ENCODE data around the gene ZNF35.
"Not testable (repeated sequence)": the region's sequence is repeated elsewhere in the genome, so short reads cannot be mapped to it uniquely, and the experiment has no call there.

The ZNF35 gene

DNA sequence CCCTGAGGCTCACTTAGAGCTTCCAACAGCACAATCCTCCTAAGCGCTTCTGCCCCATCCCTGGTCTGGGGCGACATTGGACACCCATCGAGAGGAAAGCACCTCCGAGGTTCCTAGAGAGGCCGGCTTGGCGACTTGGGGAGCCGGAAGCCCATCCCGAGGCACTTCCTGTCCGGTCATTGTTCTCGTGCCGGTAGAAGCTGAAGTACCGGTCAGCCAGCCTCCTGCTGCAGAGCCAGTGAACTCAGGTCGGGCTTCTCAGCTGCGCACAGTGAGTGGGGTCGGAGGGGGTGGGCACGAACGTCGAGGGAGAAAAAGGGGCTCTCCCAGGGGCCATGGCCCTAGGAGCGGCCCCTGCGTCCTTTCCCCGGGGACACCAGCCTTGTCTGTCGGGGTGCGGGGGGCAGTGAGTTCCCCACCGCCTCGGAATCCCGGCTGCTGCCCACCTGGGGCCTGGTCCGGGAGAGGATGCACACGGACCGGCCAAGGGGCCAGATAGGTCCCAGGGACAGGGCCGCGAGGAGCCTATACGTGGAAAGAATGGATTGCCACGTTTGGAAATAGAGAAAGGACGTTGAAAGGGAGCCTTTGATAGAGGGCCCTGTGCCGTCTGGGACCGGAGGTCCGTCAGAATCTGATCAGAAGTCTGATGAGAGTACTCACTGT is at the start of gene ZNF35:
Gene ZNF35, plus strand, starts transcription at position 169 of the 666 bp plus-strand sequence. CDS start 2,336 bp downstream, outside the sequence.
- DNase-seq (peak; percentile 47), ATAC-seq (peak; percentile 61)

DNA sequence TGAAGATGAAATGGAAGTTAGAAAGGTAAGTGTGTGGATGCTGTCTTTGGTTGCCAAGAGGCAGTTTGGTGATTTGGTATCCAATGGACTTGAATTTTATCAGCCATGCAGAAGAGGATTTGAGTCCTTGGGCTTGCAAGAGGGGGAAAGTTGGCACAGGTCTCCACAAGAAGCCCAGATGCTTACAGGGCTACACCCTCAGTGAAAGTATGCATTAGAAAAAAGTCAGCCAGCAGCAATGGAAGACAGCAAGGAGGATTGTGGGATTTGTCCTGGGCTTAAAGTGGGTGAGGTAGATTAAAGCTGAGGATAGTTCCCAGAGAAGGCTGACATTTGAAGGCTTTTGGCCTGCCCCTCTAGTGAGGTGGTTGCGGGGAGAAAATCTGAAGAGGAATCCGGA is 46.8 kb upstream of the ZNF35 start:
- DNase-seq (no peak), ATAC-seq (no peak)

DNA sequence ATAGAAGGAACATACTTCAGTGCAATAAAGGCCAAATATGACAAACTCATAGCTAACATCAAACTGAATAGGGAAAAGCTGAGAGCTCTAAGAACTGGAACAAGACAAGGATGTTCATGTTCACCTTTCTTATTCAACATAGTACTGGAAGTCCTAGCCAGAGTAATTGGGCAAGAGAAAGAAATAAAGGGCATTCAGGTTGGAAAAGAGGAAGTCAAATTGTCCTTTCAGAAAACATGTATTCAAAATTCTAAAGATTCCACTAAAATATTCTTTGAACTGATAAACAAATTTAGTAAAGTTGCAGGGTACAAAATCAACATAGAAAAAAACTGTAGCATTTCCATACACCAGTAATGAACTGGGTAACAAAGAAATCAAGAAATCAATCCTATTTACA is 35.9 kb upstream of the ZNF35 start:
- ATAC-seq (no peak), DNase-seq (no peak)

GRCh38 chr3:44624749-44625480 is 23.6 kb upstream of the ZNF35 start, which contains the start of gene ZNF197:
ZNF197 (plus strand) TSS chr3:44625036; CDS start chr3:44629155, 4,119 bp downstream.
- peak; percentile 89 for ATAC-seq
- DNase-seq = peak; percentile 75

DNA sequence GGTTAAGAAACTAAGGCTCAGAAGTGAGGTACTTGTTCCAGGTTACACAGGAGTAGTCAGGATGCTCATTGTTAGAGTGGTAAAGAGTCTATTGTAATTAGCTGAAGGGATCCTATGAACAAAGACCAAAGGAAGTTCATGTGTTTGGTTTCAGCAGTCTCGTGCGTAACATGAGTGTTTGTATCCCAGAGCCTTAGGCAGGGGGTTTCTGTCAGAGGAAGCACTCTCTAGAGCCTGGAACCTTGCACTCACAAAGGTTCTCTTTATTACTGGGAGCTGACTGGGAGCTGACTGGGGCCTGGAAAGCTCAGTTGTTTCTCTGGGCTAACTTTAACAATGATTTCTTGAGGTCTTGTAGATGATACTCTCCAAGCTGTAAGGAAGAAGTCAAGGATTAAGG is 19.8 kb upstream of the ZNF35 start:
- ATAC-seq = no peak
- no peak for DNase-seq

DNA sequence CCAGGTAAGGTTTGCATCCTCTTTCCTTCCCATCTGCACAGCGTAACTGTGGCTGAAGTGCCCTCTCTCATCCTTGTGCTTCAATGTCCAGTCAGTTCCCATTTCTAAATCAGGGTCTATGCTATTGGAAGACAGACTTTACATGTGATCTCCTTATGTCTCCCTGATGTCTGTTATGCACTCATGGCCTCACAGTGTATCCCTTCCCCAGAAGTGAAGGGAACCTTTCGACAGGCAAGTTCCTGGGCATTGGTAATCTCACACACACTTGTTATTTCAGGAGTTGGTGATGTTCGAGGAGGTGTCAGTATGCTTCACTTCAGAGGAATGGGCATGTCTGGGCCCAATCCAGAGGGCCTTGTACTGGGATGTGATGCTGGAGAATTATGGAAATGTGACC is 16.3 kb upstream of the ZNF35 start:
- DNase-seq (no peak), ATAC-seq (no peak)

- DNase-seq = no peak
- no peak for ATAC-seq
Measured at GRCh38 chr3:44642337-44642736, 6.2 kb upstream of the ZNF35 start.

GRCh38 chr3:44643024-44643423 is 5.5 kb upstream of the ZNF35 start:
- no peak for DNase-seq
- no peak for ATAC-seq

GRCh38 chr3:44647771-44648170 is 761 bp upstream of the ZNF35 start:
- no peak for DNase-seq
- no peak for ATAC-seq

DNA sequence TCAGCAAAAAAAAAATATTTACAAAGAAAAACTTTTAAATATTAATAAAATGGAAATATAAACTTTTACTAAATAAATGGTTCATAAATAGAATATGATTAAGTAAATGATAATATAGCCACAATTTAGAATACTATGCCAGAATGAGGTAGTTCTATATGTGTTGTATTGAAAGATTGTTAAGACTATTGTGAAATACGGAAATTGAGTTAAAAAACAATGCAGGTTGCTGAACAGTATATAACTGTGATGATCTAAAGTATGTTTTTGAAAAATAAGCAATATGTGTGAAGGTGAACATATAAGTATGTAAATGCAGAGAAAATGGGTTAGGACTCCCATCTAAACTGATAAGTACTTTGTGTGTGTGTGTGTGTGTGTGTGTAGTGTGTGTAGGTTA is 1.2 kb downstream of the ZNF35 start:
- DNase-seq (no peak), ATAC-seq (no peak)

- ATAC-seq = no peak
Measured at GRCh38 chr3:44654039-44654438, 5.5 kb downstream of the ZNF35 start.

DNA sequence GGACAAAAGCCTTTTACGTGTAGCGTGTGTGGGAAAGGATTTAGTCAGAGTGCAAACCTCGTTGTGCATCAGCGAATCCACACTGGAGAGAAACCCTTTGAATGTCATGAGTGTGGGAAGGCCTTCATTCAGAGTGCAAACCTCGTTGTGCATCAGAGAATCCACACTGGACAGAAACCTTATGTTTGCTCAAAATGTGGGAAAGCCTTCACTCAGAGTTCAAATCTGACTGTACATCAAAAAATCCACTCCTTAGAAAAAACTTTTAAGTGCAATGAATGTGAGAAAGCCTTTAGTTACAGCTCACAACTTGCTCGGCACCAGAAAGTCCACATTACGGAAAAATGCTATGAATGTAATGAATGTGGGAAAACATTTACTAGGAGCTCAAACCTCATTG is 10.5 kb downstream of the ZNF35 start:
- DNase-seq = no peak
- no peak for ATAC-seq

More at GRCh38 chr3:44654039-44654438, 5.5 kb downstream of the ZNF35 start:
- DNase-seq = no peak

GRCh38 chr3:44659434-44659833 is 10.9 kb downstream of the ZNF35 start:
- ATAC-seq (no peak), DNase-seq (no peak)

DNA sequence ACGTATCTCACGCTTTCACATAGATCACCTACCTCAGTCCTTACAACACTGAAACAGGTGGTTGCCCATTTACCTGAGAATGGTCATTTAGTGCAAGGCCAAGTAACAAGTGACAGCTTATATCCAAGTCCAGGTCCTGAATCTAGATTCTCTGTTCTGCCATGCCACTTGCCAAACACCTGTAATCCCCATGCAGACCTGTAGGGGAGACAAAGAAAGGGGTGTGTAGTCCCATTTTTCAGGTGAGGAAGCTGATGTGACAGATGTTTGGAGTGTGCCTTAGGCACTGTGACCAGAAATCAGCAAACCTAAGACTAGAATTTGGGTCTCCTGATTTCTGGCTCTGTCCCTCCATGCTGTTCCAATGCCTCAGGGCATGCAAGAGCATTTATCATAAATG is 12.7 kb downstream of the ZNF35 start:
- DNase-seq (no peak), ATAC-seq (no peak)

- DNase-seq (no peak), ATAC-seq (no peak)
Measured at GRCh38 chr3:44665173-44665572, 16.6 kb downstream of the ZNF35 start.

DNA sequence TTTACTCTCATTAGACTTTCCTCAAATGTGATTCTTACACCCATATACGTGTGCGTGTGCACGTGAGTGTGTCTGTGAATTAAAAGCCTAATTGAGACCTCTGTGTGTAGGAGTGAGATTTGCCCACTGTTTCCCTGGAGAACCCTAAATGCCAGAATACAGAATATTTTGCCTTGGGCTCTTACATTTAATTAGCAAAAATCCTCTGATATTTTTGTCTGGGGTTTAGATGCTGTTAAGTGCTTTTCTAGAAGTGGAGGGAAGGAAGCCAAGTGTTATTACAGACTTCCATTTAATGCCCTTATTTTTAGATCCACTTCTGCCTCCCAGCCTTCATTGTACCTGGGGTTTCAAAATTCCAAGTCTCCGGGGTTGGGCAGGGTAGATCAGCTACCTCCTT is 17.8 kb downstream of the ZNF35 start:
- no peak for DNase-seq
- ATAC-seq = no peak

DNA sequence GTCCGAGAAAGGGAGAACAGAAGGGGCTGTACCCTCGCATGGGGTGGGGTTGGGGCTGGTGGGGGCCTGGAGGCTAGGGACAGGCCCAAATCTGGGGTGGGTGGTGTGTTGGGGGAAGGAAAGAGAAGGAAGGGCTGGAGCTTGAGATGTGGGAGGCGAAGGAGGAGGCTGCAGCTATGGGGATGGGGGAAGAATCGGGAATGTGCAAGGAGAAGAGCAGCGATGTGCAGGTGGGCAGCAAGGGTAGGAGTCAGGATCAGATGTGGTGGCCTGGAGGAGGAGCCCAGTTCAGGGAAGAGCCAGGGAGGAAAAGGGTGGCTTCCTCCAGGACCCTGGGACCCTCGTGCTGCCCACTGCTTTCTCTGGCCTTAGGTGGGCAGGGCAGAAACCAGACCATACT is 21.2 kb downstream of the ZNF35 start:
- no peak for ATAC-seq
- no peak for DNase-seq

GRCh38 chr3:44673466-44673865 is 24.9 kb downstream of the ZNF35 start:
- not testable (repeated sequence) for DNase-seq, ATAC-seq

DNA sequence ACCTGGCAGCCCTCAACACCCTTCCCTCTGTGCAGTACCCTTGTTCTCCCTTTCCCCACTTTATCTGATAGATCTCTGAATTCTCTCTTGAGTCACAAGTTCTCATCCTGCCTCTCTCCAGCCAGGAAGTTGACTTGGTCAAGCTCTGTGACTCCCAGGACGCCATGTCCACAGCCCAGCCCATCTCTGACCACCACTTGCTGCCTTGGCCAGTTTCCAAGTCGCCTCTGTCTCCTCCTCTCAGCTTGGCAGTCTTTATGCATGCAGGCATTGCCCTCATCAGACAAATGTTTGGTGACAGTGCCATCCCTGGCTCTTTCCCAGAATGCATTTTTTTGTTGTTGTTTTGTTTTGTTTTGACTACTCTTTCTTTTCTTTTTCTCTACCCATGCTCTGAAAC is 25.7 kb downstream of the ZNF35 start:
- no peak for ATAC-seq
- DNase-seq = no peak

- no peak for DNase-seq
- no peak for ATAC-seq
Measured at GRCh38 chr3:44678480-44679116, 30.1 kb downstream of the ZNF35 start.

DNA sequence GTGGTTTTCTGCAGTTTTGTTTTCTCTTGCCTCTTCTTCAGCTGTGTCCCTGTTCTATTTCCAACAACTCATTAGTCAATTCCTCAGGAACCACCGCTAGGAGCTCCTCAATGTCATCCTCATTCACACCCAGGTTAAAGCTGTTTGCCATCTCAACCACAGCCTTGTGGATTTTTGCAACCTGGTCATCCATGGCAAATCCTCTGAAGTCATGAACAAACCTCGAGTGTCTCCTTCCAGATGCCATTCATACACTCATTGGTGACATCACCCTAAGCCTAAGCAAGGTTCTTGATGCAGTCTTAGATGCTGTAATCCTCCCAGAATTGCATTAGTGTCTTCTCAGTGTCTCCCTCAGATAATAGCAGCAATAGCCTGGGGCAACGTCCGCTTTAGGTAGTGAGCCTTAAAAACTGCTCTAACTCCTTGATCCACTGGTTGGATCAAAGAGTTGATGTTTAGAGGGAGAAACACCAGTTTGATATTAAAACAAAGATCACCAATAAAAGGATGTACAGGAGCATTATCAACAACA is 32.5 kb downstream of the ZNF35 start:
- DNase-seq (no peak), ATAC-seq (no peak)

DNA sequence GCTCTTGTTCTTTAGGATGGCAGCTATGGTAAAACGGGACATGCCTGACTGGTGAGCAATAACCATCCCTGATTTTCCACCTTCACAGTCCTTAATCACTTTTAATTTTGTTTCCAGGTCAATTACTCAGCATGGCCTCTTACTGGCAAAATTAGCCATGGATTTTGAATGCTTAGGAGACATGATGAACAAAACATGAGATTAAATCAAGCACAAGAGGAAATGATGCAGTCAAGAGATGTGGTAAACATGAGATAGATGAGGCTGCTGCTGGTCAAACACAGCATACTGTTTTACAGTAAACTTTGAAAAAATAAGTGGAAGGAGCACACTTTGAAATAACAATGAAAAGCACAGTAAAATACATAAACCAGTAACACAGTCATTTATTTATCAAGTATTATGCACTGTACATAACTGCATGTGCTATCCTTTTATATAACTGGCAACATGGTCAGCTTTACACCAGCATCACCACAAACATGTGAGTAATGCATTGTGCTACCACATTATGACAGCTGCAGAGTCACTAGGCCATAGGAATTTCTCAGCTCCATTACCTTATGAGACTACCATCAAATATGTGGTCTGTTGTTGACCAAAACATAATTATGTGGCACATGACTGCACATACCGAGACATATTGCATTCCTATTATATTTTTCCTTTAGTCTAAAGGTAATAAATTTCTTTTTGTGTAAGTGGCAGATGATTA is 33.8 kb downstream of the ZNF35 start:
- DNase-seq (no peak), ATAC-seq (no peak)
